Smooth muscle cell (in vitro differentiated cells): Measurements from ENCODE around the gene LACC1. TPM values are rescaled to one million over a fixed set of nuclear protein-coding genes. Genes with fewer than 3 reads are reported as not detected.
A peak's percentile ranks its signal among the peaks of the same experiment; 100 is the strongest.

ENCODE experiments used
- DNase-seq: peaks from one replicate; lab custom pipeline; 2025; ENCODE audit not compliant: unreplicated experiment; lab: John Stamatoyannopoulos, UW
- H2AFZ ChIP-seq: fragments of 200-600 bp; sonication (generic); 2 replicates; pipeline ENCODE4 v1.6.0; 2016; ENCODE audit warnings: antibody characterized with exemption, low read depth, mild to moderate bottlenecking
- H3F3A ChIP-seq: fragments of 200-600 bp; sonication (generic); 2 replicates; pipeline ENCODE4 v1.6.0; 2017; ENCODE audit warnings: antibody characterized with exemption, low read depth
- H3K27ac ChIP-seq: fragments of 200-600 bp; sonication (generic); 2 replicates; pipeline ENCODE4 v1.5.1; 2016; ENCODE audit warnings: low read depth, mild to moderate bottlenecking
- H3K27me3 ChIP-seq: fragments of 200-600 bp; sonication (generic); 2 replicates; pipeline ENCODE4 v1.6.1; 2016; ENCODE audit warnings: low read depth, mild to moderate bottlenecking
- H3K36me3 ChIP-seq: fragments of 200-600 bp; sonication (generic); 2 replicates; pipeline ENCODE4 v1.5.1; 2016; ENCODE audit warnings: low read depth
- H3K4me1 ChIP-seq: fragments of 200-600 bp; sonication (generic); 2 replicates; pipeline ENCODE4 v1.5.1; 2016; ENCODE audit warnings: low read depth
- H3K4me2 ChIP-seq: fragments of 200-600 bp; sonication (generic); 2 replicates; pipeline ENCODE4 v1.6.0; 2016; ENCODE audit warnings: mild to moderate bottlenecking
- H3K4me3 ChIP-seq: fragments of 200-600 bp; sonication (generic); 2 replicates; pipeline ENCODE4 v1.5.1; 2016; ENCODE audit warnings: mild to moderate bottlenecking
- H3K79me2 ChIP-seq: fragments of 200-600 bp; sonication (generic); 2 replicates; pipeline ENCODE4 v1.6.0; 2016; ENCODE audit warnings: low read depth, mild to moderate bottlenecking
- H3K9ac ChIP-seq: fragments of 200-600 bp; sonication (generic); 2 replicates; pipeline ENCODE4 v1.6.0; 2016; ENCODE audit warnings: low read depth
- H3K9me3 ChIP-seq: fragments of 200-600 bp; sonication (generic); replicated peaks from 2 replicates; pipeline ENCODE4 v1.5.1; 2016; ENCODE audit warnings: low read depth
- H4K20me1 ChIP-seq: fragments of 200-600 bp; sonication (generic); 2 replicates; pipeline ENCODE4 v1.6.0; 2016; ENCODE audit warnings: low read depth
- CTCF ChIP-seq: fragments of 200-600 bp; sonication (generic); IDR thresholded peaks from 2 replicates; pipeline ENCODE4 v1.5.1; 2017; ENCODE audit warnings: borderline replicate concordance, mild to moderate bottlenecking, antibody characterized with exemption; ENCODE audit not compliant: insufficient read depth, poor library complexity, severe bottlenecking
- WGBS: methylation state at CpG from one replicate; pipeline ENCODE4 v1.1.7; 2016; ENCODE audit warnings: low lambda C conversion rate; 5-methylcytosine and 5-hydroxymethylcytosine counted together
- polyA plus RNA-seq: library from polyadenylated mRNA; unstranded; fragments of >200 nt; fragmentation: Nextera tagmentation; extraction: Ambion mirVana; gene quantifications from 2 replicates; pipeline ENCODE4 v1.2.1, GENCODE V29; 2016
- total RNA-seq: library from RNA; depleted of rRNA; stranded (reverse); fragments of >200 nt; gene quantifications from 2 replicates; pipeline ENCODE4 v1.2.3, GENCODE V29; 2014

The LACC1 gene
- total and polyA plus RNA-seq, 2 experiments from 2014 or later = 2.0 to 6.8 TPM

- H3K4me1 ChIP-seq = no peaks in the 10 kb centered on the region
- H3K9ac ChIP-seq = no peak overlapping the region
- H4K20me1 ChIP-seq = no peaks in the 10 kb centered on the region
- DNase-seq = no peak
- no peaks in the 10 kb centered on the region for H3F3A ChIP-seq
- no peaks in the 10 kb centered on the region for H3K36me3 ChIP-seq
- H2AFZ ChIP-seq = no peak overlapping the region
- H3K27me3 ChIP-seq = no peaks in the 10 kb centered on the region
- H3K4me3 ChIP-seq = no peak overlapping the region
- no peak for TF ChIP-seq CTCF
- H3K4me2 ChIP-seq = no peak overlapping the region
- no peak overlapping the region for H3K27ac ChIP-seq
- WGBS = 97% methylated on average over 4 of the region's 4 CpGs
- no peaks in the 10 kb centered on the region for H3K79me2 ChIP-seq
- no peaks in the 10 kb centered on the region for H3K9me3 ChIP-seq
These were observed 14.8 kb upstream of the LACC1 start for GRCh38 chr13:43864921-43865320.

GRCh38 chr13:43865892-43866291 is 13.8 kb upstream of the LACC1 start:
- Histone ChIP-seq H3K9me3 (no peaks in the 10 kb centered on the region), H3K27me3 (no peaks in the 10 kb centered on the region), H3K4me3 (no peak overlapping the region), H3K36me3 (no peaks in the 10 kb centered on the region), H3F3A (no peaks in the 10 kb centered on the region), H3K27ac (no peak overlapping the region), H3K79me2 (no peaks in the 10 kb centered on the region), H3K4me2 (no peak overlapping the region), H3K4me1 (no peaks in the 10 kb centered on the region), H4K20me1 (no peaks in the 10 kb centered on the region), H2AFZ (no peak overlapping the region), H3K9ac (no peak overlapping the region)
- 71% methylated on average over 4 of the region's 4 CpGs for WGBS
- DNase-seq = no peak
- no peak for TF ChIP-seq CTCF

- no peak for DNase-seq
- 90% methylated on average over 1 of the region's 1 CpG for WGBS
- no peaks in the 10 kb centered on the region for H3K4me1 ChIP-seq
- H2AFZ ChIP-seq = no peak overlapping the region
- no peak overlapping the region for H3K4me3 ChIP-seq
- no peaks in the 10 kb centered on the region for H3K36me3 ChIP-seq
- no peaks in the 10 kb centered on the region for H3K27me3 ChIP-seq
- H3K79me2 ChIP-seq = peaks cover 1% of the 10 kb centered on the region
- H4K20me1 ChIP-seq = no peaks in the 10 kb centered on the region
- H3F3A ChIP-seq = no peaks in the 10 kb centered on the region
- TF ChIP-seq CTCF = no peak
- H3K27ac ChIP-seq = no peak overlapping the region
- H3K9me3 ChIP-seq = no peaks in the 10 kb centered on the region
- no peak overlapping the region for H3K4me2 ChIP-seq
- no peak overlapping the region for H3K9ac ChIP-seq
These were observed 7.5 kb upstream of the LACC1 start for GRCh38 chr13:43872181-43872580.

GRCh38 chr13:43874504-43875092 is 5.1 kb upstream of the LACC1 start:
- H3K79me2 ChIP-seq = peaks cover 14% of the 10 kb centered on the region
- H3K27me3 ChIP-seq = no peaks in the 10 kb centered on the region
- H3K36me3 ChIP-seq = no peaks in the 10 kb centered on the region
- peak; percentile 66 for TF ChIP-seq CTCF
- no peak overlapping the region for H3K4me2 ChIP-seq
- peaks cover 8% of the 10 kb centered on the region for H3K4me1 ChIP-seq
- H4K20me1 ChIP-seq = no peaks in the 10 kb centered on the region
- H3K9ac ChIP-seq = no peak overlapping the region
- no peak overlapping the region for H3K27ac ChIP-seq
- no peak overlapping the region for H2AFZ ChIP-seq
- 29% methylated on average over 2 of the region's 2 CpGs for WGBS
- H3F3A ChIP-seq = no peaks in the 10 kb centered on the region
- no peaks in the 10 kb centered on the region for H3K9me3 ChIP-seq
- no peak for DNase-seq
- H3K4me3 ChIP-seq = no peak overlapping the region
